HG03095 (cell line): ENCODE measurements around the gene FIGN.

ENCODE experiments used
- ATAC-seq: cut with Tn5 transposase; IDR thresholded peaks from one replicate; pipeline ENCODE4 v1.9.1; 2021; ENCODE audit warnings: moderate library complexity; ENCODE audit not compliant: unreplicated experiment

The FIGN gene

DNA sequence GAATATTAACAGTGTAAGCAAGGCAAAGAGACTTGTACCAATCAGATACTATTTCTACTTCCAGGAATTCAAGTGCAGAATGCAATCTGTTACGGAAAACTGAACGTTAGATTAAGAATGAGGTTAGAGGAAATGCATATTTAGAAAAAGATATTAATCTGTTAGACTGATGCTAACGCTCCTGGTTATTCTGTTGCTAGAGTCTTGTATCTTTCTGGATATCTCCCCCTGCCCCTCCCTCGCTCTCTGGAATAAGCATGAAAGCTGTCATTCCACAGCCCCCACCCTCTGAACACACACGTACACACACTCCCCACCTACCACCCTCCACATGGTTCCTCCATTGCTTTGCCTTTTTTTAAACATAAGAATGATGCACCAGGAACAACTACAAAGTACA is 24.1 kb downstream of the FIGN start:
- no peak for ATAC-seq

DNA sequence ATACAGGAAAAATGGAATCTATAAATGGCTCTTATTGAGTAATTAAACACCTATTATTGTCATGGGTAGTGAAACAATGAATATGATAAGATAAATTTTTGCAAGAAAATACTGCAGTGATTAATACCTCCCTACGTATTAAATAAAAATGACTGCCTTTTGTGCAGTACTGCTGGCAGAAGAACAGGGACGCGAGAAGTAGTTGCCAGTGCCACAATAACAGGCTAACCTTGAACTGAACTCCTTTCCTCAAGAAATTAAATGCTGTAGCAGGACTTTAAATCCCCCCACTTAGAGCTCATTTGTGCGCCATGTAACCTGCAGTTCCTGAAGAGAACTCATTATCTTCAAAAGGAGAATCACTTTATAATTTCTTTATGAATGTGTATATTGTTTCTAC is 24.6 kb downstream of the FIGN start:
- ATAC-seq, result no peak

DNA sequence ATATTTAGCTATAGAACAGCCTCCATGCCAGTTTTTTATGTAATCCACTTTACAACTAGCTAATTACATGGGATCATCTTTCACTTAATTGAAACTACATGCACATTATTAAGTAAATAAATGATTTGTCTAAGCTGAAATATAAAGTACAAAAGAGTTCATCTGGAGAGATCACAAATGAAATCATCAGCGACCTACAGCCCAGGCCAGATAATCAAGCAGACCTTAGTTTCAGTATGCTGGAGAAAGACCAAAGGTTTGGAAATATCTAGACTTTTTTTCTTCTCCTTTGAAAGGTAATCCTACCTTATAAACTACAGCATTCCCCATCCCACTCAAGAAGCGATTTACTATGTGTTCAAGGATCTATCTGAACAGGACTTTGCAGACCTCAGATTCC is 26.5 kb downstream of the FIGN start:
- no peak for ATAC-seq

DNA sequence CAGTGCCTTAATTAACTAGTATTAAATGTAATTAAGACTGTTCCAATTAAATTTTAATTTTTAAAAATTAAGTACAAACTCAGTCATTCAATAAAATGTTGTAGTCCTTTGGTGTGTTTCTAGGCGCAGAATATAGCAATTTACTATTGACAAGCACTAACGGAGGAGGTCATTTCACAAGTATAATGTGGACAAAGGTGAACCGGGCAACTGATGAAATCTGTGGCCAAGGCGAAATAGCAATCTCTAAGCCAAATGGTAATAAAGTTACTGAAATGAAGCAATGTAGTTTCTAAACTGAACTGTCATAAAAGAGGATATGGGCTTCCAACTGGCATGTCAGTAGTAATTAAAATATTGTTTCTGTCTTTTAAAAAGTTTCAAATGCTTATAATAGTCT is 27.5 kb downstream of the FIGN start:
- ATAC-seq, result no peak

DNA sequence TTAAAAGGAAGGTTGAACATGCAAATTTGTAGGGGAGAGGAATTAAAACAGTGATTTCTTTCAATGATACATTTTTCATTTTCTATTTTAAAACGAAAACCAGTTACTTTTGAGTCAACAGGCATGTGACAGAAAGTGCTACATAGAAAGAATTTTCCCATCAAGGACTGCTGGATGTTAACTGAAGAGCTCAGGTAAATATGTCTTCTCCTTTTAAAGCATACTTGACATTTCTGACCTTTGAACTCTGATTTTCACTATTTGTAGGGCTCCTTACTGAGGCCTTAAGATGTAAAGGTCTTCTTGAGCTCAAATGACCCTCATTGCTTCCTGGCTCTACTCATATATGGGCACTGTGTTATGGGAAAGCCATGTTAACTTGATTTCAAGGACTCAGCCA is 32.4 kb downstream of the FIGN start:
- ATAC-seq, result no peak

DNA sequence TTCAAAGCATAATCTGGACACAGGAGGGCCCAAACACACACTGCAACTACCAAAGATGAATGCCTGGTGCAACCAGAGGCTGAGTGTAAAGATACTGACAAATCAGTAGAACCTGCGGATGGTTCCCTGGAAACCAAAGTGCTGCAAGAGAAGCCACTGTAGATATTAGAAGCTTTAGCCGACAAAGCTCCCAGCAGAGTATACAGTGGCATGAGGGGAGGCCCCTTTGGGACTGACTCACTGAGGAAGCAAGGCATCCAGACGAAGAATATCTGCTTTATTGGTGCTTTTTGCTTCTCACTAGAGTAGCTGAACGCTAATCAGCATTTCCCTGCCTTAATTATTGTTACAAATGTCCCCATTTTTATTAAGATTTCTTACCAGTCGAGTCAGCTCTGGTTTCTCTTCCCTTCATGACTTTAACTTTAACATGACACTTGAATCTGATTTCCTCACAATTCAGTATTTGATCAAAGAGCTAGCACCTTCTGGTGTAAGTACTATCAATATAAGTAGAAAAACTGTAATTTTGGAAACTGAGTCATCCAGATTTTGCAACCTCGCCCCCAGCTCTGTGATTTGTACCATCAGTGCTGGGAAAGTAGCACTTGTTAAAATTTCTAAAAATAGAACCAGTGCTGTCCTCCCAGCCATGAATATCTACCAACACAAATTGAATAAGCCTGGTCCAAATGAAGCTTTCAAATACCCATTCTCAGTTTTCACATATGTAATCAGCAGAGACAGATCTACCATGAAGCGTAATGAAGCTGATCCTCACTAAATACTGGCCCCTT is 34.2 kb downstream of the FIGN start:
- no peak for ATAC-seq

DNA sequence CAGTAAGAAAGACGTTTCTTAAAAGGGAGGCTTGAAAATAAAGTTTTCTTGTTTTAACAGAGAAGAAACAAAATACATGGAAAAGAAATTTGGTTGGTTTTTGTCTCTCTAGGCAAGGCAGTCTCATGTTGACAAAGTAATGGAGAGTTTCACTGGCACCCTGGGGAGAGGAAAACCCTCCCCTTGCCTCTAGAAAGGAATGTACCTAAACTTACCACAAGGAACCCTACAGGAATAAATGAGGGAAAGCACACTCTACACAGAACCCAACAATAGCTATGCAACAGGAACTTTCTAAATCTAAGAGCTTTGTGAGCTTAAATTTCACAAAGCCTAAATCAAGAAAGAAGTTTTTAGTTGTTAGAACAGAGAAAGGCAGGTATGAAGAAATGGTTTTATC is 37.0 kb downstream of the FIGN start:
- no peak for ATAC-seq

DNA sequence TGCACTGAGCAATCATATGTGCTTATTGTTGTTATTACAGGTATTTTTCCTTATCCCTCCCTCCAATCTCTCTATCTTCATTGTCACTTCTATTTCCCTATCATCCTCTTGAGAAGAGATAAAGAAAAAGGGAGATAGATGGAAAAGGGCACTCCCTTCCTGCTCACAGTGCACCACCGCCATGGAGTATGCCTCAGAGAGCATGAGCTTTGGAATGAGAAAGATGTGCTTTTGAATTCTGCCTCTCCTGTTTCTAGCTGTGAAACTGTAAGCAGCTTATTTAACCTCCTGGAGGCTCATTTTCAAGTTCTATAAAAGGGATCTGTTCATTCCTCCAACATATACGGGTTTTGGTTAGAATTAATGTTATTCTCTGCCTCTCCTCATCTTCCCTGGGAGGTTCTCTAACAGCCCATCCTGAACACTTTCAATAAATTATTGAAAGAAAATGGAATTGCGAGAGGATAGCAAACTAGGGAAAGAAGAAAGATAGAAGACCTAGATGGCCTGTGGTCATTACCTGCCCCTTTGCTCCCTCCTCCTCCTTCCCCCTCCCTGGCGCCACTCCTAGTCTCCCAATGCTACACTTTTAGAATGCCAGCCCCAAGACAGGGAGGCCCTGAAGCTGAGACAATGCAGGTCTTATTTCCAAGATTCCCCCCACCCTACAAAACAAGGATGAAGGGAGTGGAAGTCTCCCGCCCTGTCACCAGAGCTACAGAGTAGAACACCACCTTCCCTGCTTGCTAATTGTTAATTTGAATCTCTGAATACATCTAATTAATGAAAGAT is 37.8 kb downstream of the FIGN start:
- ATAC-seq, result no peak

DNA sequence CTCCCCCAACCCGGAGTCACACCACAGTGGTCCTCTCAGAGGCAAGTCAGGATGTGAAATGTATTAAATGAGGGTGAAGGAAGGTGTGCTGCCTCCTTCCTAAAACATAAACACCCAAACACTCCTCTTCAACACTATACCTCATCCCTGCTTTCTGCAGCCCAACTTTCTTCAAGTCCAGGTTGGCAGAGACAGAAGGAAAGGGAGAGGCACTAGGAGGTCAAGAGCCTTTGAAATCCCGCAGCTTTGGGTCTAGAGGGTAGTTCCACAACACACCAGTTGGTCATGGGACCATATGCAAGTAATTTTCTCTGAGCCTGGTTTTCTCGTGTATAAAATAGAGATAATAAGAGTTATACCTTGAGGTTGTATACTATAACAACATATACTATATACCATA is 38.4 kb downstream of the FIGN start:
- ATAC-seq, result no peak

DNA sequence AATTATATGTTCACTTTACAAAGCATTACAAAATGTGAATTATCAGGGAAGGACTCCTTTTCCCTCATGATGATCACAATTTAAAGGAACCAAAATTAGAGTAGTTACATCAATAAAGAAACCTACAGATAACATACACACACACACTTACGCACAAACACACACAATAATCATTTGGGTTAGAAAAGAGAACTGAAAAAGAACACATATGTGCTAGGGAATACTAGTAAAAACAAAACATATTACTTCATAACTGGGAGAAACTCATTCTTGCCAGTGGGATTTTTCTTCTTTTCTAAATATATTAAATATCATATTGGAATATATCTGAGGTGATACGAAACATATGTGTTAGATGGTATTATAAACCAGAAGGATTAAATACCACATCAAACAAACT is 42.3 kb downstream of the FIGN start:
- no peak for ATAC-seq

DNA sequence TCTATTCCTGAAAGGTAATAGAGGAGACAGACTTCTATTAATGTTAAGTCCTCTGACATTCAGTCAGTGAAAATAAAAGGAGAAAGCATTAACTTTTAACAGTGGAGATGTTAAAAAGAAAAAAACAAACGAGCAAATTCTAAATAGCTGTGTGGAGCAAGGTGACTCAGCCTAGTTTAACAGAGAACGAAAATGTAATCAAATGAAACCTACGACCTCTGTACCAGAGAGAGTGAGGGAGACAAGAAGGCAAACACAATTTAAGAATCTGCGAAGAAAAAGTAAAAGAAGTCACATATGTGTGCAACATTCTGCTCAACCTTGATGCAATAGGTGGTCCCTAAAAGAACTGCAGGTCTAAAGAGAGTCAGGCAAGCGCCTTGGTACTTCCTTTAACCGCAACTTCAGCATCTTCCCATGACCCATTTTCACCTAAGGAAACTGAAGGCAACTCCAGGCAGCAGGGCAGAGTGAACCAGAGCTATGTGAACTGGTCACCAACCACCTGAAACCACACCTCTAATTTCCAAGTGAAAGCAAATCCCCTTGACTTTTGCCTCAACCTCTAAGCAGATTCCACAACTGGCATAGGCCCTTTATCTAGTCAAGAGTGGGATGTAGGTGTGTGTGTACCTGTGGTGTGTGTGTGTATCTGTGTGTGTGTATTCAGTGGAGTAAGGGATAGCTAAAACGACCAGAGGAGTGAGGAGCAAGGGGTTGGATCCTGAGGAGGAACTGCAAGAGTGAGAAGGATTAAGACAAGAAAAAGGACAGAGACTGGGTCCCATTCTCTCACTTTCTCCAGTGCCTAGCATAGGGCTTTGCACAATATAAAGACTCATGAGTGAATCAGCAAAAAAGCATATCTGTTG is 43.0 kb downstream of the FIGN start:
- no peak for ATAC-seq

DNA sequence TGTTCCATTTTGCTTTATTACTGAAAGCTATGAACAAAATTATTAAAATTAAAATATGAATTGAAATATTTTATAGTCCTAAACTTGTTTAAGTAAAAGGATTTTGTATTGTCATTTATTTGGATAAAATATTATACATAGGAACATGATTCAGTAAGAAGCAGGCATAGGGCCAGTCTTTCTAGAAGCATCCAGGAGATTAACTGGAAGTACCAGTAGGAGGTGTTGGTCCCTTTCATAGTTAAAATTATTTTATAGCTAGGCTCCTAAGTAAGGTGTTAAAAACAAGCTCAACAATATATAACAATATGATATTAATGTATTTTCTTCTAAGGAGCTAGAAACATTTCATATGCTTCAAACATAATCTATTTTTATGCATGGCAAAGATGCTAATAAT is 43.7 kb downstream of the FIGN start:
- ATAC-seq, result no peak

DNA sequence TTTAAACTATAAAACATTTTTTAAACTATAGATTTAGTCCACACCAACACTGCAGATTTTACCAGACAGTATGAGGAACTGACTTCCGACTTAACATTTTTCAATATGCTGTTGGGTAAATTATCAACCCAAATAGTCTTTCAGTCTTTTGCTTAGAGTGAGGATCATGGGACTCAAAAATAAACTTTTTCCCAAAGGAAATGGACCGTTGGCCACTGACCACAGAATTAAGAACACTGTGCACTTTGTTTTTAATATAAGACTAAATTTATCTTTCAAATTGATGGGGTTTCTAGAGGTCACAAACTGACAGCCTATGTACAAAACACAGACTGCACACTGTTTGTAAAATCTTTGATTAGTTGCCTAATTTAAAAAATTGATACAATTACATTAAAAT is 44.9 kb downstream of the FIGN start:
- no peak for ATAC-seq

DNA sequence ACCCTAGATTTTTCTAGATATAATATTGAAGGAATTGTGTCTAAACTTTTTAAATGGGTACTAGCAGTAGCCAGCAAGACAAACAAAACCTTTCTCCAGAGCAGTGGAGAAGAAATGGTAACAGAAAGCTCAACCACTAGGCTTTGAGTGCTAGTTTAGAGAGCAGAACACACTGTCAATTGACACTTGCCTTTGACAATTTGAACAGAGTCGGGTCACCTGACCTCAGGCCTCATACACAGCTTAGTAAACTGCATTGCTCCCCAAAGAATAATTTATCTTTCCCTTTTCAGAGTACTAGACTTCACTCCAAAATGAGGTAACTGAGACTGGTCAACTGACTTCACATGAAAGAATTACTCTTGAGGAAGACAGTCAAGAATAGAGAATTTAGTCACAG is 48.6 kb downstream of the FIGN start:
- ATAC-seq, result no peak

DNA sequence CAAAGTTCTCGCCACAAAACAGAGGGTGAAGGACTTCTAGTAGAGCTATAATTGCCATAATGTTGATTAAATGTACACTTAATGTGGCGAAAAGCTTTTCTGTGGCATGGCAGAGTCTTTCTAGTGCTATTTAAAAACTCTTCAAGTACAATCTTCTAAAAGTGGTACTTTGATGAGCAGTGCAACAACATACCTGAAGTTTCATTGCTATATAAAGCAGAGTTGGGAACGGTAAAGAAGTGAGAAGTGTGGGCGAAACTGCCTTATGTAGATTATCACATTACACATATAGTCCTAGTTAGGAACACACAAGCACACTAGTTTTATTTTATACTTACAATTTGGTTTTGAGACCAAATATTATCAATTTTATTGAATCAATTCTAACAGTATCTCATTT is 49.5 kb downstream of the FIGN start:
- no peak for ATAC-seq

DNA sequence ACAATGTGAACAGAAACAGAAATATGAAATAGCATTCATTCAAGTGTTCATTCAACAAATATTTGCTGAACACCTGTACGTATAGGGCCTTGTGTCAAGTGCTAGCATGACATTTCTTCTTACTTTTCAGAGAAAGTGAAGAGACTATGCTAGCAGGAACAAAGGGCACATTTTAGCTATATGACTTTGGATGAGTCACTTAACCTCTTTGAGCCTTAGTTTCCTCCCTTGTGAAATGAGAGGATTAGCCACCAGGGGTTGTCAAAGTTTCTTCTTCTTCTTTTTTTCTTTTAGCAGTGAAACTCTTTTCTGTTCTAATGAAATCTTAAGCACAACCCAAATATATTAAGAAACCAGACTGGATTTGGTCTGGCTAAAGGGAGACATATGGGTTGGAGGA is 53.1 kb downstream of the FIGN start:
- ATAC-seq, result no peak

DNA sequence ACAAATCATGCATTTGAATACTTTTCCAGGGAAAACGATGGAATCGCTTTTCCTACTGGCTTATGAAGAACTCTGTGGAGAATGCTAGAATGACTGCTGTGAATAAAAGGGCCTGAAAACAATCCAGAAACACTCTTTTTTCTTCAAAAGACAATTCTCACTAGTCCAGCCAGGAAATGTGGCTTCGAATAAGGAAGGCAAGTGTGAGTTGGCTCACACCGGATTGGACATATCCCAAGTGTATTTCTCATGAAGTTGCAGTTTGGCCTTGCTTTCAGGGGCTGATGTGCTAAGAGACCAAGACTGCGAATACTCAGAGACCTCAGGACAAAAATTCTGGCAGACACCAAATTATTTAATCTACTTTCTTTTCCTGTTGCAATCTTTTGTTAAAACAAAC is 54.1 kb downstream of the FIGN start:
- no peak for ATAC-seq

DNA sequence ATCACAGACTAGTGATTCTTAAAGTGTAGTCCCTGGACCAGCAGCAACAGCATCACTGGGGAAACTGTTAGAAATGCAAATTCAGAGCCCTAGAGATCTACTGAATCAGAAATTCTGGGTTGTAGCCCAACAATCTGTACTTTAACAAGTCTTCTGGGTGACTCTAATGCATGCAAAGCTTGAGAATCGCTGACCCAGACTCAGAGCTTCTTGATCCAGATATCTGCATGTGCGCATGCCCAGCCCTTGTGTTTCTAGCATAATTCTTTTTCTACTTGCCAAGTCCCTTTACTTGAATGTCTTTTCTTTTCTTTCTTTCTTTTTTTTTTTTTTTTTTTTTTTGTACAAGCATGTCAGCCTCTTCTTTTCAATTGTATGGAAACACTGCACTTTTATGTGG is 60.4 kb downstream of the FIGN start:
- no peak for ATAC-seq

DNA sequence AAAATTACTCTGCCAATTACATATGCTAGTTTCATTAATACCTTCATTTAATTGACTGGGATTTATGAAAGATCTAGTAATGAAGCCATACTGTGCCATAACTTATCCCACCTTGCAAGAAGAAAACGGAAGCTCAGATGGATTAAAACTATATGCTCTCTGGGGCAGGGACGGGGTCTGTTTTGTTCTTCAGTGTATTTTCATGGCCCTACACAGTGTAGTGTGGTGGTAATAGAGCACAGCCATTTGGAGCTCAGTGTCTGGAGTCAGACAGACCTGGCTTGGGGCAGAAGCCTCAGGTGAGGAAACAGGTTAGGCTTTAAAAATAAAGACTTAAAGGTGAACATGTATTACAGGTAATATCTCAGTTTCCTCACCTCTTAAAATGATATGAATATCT is 62.3 kb downstream of the FIGN start:
- ATAC-seq, result no peak

DNA sequence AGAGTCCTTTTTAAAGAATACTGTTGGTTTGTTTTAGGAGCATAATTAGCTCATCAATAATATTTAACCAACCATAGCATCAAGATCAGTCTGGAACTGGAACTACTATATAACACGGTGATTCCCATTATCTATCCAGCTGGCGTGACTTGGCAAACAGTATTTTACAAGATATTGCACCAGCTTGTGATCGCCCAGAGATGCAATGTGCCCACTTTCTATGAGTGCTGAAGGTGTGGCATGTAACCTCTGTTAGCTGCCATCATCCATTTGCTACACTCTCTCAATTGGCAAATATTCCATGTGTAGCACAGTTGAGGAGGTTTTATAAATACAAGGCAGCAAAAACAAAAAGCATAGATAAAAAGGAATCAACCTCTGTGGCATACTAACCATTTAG is 64.9 kb downstream of the FIGN start:
- no peak for ATAC-seq

DNA sequence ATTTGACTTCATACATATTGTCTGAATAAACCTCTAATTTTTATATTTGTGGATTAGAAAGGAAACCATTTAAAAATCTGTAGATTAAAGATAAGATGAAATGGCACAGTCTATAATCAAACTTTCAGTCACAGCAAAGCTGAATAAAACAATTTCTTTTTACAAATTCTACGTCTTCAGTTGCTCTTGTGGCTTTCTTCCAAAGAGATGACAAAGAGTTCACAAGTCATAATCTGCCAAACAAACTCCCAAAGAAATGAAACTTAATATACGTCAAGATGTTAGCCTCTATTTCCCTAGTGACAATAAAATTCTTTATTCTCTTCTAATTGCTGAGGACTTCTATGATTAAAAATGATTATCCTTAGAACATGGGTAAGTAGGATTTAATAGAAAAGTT is 66.3 kb downstream of the FIGN start:
- no peak for ATAC-seq
